SKM-1 (cell line): ENCODE measurements around the gene ZNF503.

Experiments used
- DNase-seq: peaks from one replicate; lab custom pipeline; 2025; ENCODE audit not compliant: unreplicated experiment; lab: John Stamatoyannopoulos, UW

ZNF503 gene

GRCh38 chr10:75401569-75402485 is at the start of gene ZNF503:
TSS of gene ZNF503 (minus strand) at chr10:75401764. CDS start at chr10:75401419, 345 bp downstream.
- DNase-seq, result peak; percentile 94

GRCh38 chr10:75450644-75451640 is 49.4 kb upstream of the ZNF503 start:
- no peak for DNase-seq

- no peak for DNase-seq
These were observed 48.5 kb upstream of the ZNF503 start for GRCh38 chr10:75450075-75450445.

- DNase-seq, result no peak
These were observed 48.0 kb upstream of the ZNF503 start for GRCh38 chr10:75449382-75450074.

- no peak for DNase-seq
These were observed 46.6 kb upstream of the ZNF503 start for GRCh38 chr10:75448166-75448565.

- DNase-seq, result no peak
These were observed 44.9 kb upstream of the ZNF503 start for GRCh38 chr10:75446508-75446907.

GRCh38 chr10:75444781-75445386 is 43.3 kb upstream of the ZNF503 start:
- no peak for DNase-seq

- no peak for DNase-seq
These were observed 41.8 kb upstream of the ZNF503 start for GRCh38 chr10:75443362-75443761.

GRCh38 chr10:75441682-75442081 is 40.1 kb upstream of the ZNF503 start:
- no peak for DNase-seq

- no peak for DNase-seq
These were observed 39.6 kb upstream of the ZNF503 start for GRCh38 chr10:75441196-75441595.

GRCh38 chr10:75440271-75440793 is 38.8 kb upstream of the ZNF503 start:
- DNase-seq, result no peak

GRCh38 chr10:75439811-75440210 is 38.2 kb upstream of the ZNF503 start:
- no peak for DNase-seq

- no peak for DNase-seq
These were observed 36.7 kb upstream of the ZNF503 start for GRCh38 chr10:75438275-75438674.

GRCh38 chr10:75437693-75438092 is 36.1 kb upstream of the ZNF503 start:
- no peak for DNase-seq

GRCh38 chr10:75436896-75437295 is 35.3 kb upstream of the ZNF503 start:
- no peak for DNase-seq

GRCh38 chr10:75435291-75435690 is 33.7 kb upstream of the ZNF503 start:
- DNase-seq, result no peak

- no peak for DNase-seq
These were observed 32.7 kb upstream of the ZNF503 start for GRCh38 chr10:75434291-75434690.

GRCh38 chr10:75433216-75433615 is 31.7 kb upstream of the ZNF503 start:
- DNase-seq, result no peak

GRCh38 chr10:75432763-75433162 is 31.2 kb upstream of the ZNF503 start:
- no peak for DNase-seq

GRCh38 chr10:75432176-75432575 is 30.6 kb upstream of the ZNF503 start:
- DNase-seq, result no peak
